GM13977 (cell line): ENCODE results near the gene TMEM164.

Source experiments
- DNase-seq: peaks from one replicate; pipeline ENCODE4 v3.0.0; 2012; ENCODE audit warnings: low spot score
- CTCF ChIP-seq: IDR thresholded peaks from 2 replicates; pipeline ENCODE4 v1.5.1; 2012; ENCODE audit warnings: mild to moderate bottlenecking, control low read depth; ENCODE audit not compliant: insufficient read depth; ENCODE audit errors: extremely low read depth, missing control alignments
- in situ Hi-C: fragments of 300-500 bp; cut with MboI; formaldehyde crosslinking; loops from one replicate; pipeline ENCODE4 v1.12.0; 2022; ENCODE audit warnings: low sequenced_read_pairs, low pct_unique_long_range_greater_than_20kb, mixed read lengths, inconsistent platforms; ENCODE audit not compliant: unreplicated experiment

The TMEM164 gene

DNA sequence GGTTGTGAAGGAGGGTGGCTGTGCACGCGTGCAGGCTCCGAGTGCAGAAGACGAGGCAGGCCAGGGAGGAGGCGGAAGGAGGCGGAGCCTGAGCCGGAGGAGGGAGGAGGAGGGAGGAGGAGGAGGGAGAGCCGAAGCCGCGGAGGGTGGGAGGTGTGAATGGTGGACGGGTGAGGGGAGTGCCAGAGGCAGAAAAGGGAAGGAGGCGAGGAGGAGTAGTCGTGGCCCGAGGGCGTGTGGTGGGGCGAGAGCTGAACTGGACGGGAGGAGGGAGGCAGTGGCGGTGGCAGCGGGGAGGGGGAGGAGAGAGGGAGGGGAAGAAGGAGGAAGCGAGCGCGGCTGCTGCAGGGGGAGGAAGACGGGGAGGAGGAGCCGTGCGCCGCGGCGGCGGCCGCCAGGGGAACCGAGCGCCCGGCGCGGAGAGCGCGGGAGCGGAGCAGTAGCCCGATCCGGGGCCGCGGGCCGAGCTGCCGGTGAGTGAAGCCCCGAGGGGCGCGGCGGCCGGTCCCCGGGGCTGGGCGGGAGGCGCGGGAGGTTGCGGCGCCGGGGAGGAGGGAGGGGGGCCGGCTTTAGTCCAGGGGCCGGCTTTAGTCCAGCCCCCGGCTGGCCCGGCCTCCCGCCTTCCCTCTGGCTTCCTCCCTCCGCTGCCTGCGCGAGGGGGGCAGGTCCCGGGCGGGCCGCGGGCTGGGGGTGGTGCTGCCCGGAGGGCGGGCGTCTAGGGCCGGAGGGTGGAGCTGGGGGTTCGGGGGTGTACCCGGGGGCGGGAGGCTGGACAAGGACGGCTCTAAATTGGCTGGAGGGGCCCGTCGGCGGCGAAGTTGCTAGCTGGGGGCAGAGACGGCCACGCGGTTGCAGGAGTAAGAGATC lies at the start of gene TMEM164:
TMEM164 (plus strand) TSS at position 815 of the 867 bp plus-strand sequence. CDS start 661 bp downstream, outside the sequence.
- in situ Hi-C loops: no loop called here
- no peak for TF ChIP-seq CTCF
- DNase-seq: peak; percentile 79

- TF ChIP-seq CTCF: no peak
- in situ Hi-C loops: no loop called here
- DNase-seq: no peak
Measured at GRCh38 chrX:109954333-109954732, 48.6 kb upstream of the TMEM164 start.

DNA sequence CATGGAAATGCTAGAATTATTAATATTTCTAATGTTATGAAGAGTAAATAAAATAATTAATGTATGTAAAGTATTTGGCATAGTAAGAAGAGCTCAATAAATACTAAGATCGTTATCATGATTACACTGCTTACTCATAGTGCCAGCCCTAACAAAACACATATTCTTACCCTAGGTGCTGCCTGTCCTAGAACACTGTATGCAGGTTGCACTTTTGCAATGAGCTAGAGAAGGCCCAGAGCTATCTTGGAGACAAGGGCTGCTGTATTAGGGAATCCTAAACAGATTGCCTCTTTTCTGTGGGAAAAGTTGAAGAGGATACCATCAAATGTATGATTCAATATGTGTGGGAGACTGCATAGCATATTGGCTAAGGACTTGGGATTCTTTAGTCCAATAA lies 48.0 kb upstream of the TMEM164 start:
- DNase-seq: no peak
- TF ChIP-seq CTCF: no peak
- in situ Hi-C loops: no loop called here

DNA sequence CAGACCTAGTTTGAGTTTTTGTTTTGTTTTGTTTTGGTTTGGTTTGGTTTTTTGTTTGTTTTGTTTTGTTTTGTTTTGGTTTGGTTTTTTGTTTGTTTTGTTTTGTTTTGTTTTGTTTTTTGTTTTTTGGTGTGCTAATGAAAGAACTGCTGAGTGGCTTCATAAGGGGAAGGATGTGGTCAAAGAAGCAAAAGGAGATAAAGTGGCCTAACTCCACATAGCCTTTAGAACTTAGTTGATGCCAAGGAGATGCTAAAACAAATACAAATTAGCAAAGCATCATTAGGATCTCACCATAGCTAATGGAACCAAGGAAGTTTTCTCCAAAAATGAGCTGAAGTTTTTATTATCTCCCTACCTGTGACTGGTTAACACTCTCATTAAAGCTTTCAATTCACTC lies 44.6 kb upstream of the TMEM164 start:
- no peak for TF ChIP-seq CTCF
- in situ Hi-C loops: no loop called here
- DNase-seq: no peak

DNA sequence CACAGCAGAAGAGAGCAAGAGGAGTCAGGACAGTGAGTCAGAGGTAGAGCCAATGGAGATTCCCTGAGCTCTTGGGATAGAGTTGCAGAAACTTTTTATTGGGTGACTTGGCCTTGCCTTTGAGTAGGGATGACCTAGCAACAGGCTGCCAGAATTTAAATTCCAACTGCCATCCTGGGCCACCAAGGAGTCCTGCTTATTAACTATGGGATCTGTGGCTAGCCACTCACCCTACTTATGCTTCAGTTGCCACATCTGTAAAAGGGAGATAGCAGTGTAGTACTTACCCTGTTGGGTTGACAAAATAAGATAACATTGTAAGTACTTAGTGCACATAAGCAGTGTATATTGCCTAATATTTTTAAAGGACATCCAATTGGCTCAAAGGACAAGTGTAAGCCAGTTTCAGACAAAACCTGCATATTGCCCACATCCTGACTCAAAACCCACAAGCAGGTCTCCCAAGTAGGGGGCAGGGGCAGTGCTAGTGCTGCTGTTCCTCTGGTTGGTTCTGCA lies 43.5 kb upstream of the TMEM164 start:
- in situ Hi-C loops: no loop called here
- TF ChIP-seq CTCF: no peak
- DNase-seq: no peak

DNA sequence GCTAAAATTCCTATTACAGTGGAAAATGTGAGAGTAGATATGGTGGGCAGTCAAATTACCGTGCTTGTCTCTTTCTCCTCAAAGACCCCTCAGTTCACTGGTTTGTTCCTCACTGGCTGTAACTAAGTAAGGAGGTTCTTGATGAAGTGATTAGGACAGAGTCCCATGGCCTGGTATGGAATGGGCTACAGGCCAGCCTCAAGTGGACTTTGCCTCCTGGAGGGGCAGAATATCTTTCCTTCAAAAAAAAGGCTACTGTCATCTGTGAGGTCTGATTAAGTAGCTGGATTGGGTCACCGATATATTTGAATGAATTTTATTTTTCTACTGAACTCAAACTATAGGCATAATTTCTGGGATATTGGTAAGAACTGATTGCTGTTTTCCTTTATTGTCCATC lies 38.5 kb upstream of the TMEM164 start:
- TF ChIP-seq CTCF: no peak
- in situ Hi-C loops: no loop called here
- no peak for DNase-seq
